ENCODE results near the gene TEKT3.

The TEKT3 gene

GRCh38 chr17:15341385-15341849 is at the start of gene TEKT3:
Gene TEKT3, minus strand, starts transcription at chr17:15341597. Its CDS starts 10,012 bp downstream, at chr17:15331585.
- TF ChIP-seq POLR2A (IDR thresholded peaks at IDR 0.05; ENCODE audit: low read length) (no peak), GATA1 (IDR thresholded peaks at IDR 0.05; ENCODE audit: low read depth, low read length) (no peak)
- DNase-seq: peak; percentile 41 to 56

GRCh38 chr17:15388356-15389041 is 47.1 kb upstream of the TEKT3 start:
- TF ChIP-seq GATA1 (IDR thresholded peaks at IDR 0.05; ENCODE audit: low read depth, low read length): no peak
- TF ChIP-seq POLR2A (IDR thresholded peaks at IDR 0.05; ENCODE audit: low read length): no peak
- no peak for DNase-seq

GRCh38 chr17:15386083-15386482 is 44.7 kb upstream of the TEKT3 start:
- no peak for DNase-seq
- TF ChIP-seq GATA1 (IDR thresholded peaks at IDR 0.05; ENCODE audit: low read depth, low read length) (no peak), POLR2A (IDR thresholded peaks at IDR 0.05; ENCODE audit: low read length) (no peak)

GRCh38 chr17:15385305-15385704 is 43.9 kb upstream of the TEKT3 start:
- TF ChIP-seq POLR2A (IDR thresholded peaks at IDR 0.05; ENCODE audit: low read length) (no peak), GATA1 (IDR thresholded peaks at IDR 0.05; ENCODE audit: low read depth, low read length) (no peak)
- DNase-seq: no peak

GRCh38 chr17:15384142-15384787 is 42.9 kb upstream of the TEKT3 start:
- no peak for TF ChIP-seq GATA1 (IDR thresholded peaks at IDR 0.05; ENCODE audit: low read depth, low read length)
- no peak for TF ChIP-seq POLR2A (IDR thresholded peaks at IDR 0.05; ENCODE audit: low read length)
- DNase-seq: no peak

- no peak for DNase-seq
- TF ChIP-seq POLR2A (IDR thresholded peaks at IDR 0.05; ENCODE audit: low read length) (no peak), GATA1 (IDR thresholded peaks at IDR 0.05; ENCODE audit: low read depth, low read length) (no peak)
These were observed 41.5 kb upstream of the TEKT3 start for GRCh38 chr17:15382914-15383313.

GRCh38 chr17:15381707-15382106 is 40.3 kb upstream of the TEKT3 start:
- DNase-seq: no peak
- TF ChIP-seq POLR2A (IDR thresholded peaks at IDR 0.05; ENCODE audit: low read length): no peak

- TF ChIP-seq GATA1 (IDR thresholded peaks at IDR 0.05; ENCODE audit: low read depth, low read length): no peak
- TF ChIP-seq POLR2A (IDR thresholded peaks at IDR 0.05; ENCODE audit: low read length): no peak
These were observed 39.0 kb upstream of the TEKT3 start for GRCh38 chr17:15380446-15380845.

GRCh38 chr17:15379659-15380058 is 38.3 kb upstream of the TEKT3 start:
- DNase-seq: no peak

More at GRCh38 chr17:15380446-15380845, 39.0 kb upstream of the TEKT3 start:
- peak; percentile 10 to 18 for DNase-seq

GRCh38 chr17:15378243-15378642 is 36.8 kb upstream of the TEKT3 start:
- no peak for DNase-seq
- TF ChIP-seq GATA1 (IDR thresholded peaks at IDR 0.05; ENCODE audit: low read depth, low read length): no peak
- no peak for TF ChIP-seq POLR2A (IDR thresholded peaks at IDR 0.05; ENCODE audit: low read length)

More at GRCh38 chr17:15379659-15380058, 38.3 kb upstream of the TEKT3 start:
- TF ChIP-seq GATA1 (IDR thresholded peaks at IDR 0.05; ENCODE audit: low read depth, low read length) (no peak), POLR2A (IDR thresholded peaks at IDR 0.05; ENCODE audit: low read length) (no peak)

- TF ChIP-seq POLR2A (IDR thresholded peaks at IDR 0.05; ENCODE audit: low read length): no peak
- TF ChIP-seq GATA1 (IDR thresholded peaks at IDR 0.05; ENCODE audit: low read depth, low read length): no peak
- DNase-seq: no peak
These were observed 36.2 kb upstream of the TEKT3 start for GRCh38 chr17:15377616-15378015.

- TF ChIP-seq POLR2A (IDR thresholded peaks at IDR 0.05; ENCODE audit: low read length) (no peak), GATA1 (IDR thresholded peaks at IDR 0.05; ENCODE audit: low read depth, low read length) (no peak)
- no peak for DNase-seq
These were observed 35.8 kb upstream of the TEKT3 start for GRCh38 chr17:15377200-15377599.

GRCh38 chr17:15371376-15372130 is 30.2 kb upstream of the TEKT3 start:
- no peak for DNase-seq

GRCh38 chr17:15368600-15368999 is 27.2 kb upstream of the TEKT3 start:
- DNase-seq: no peak
- TF ChIP-seq POLR2A (IDR thresholded peaks at IDR 0.05; ENCODE audit: low read length): no peak
- no peak for TF ChIP-seq GATA1 (IDR thresholded peaks at IDR 0.05; ENCODE audit: low read depth, low read length)

More at GRCh38 chr17:15371376-15372130, 30.2 kb upstream of the TEKT3 start:
- no peak for TF ChIP-seq GATA1 (IDR thresholded peaks at IDR 0.05; ENCODE audit: low read depth, low read length)
- TF ChIP-seq POLR2A (IDR thresholded peaks at IDR 0.05; ENCODE audit: low read length): no peak

All from erythroblast (primary cell).